Stomach (tissue), 9 donors: ENCODE results near the gene VPS13D. TPM values are rescaled to one million over a fixed set of nuclear protein-coding genes. Genes with fewer than 3 reads are reported as not detected.

Source experiments
- DNase-seq, 2 donors: peaks; one replicate each; pipeline versions ENCODE4 v3.0.0 to v3.0.0-alpha.2; 2013 to 2019
- H3K27ac ChIP-seq, 5 donors: fragments of 200-600 bp in 4 of 5; sonication (generic) in 4 of 5; one replicate each; pipeline ENCODE4 v1.5.1; 2013 to 2019; ENCODE audit warnings: mild to moderate bottlenecking in 1 of 5, moderate library complexity in 1 of 5
- H3K27me3 ChIP-seq, 3 donors: fragments of 200-600 bp; sonication (generic); one replicate each; pipeline ENCODE4 v1.5.1; 2017 to 2019; ENCODE audit warnings: mixed run types in 1 of 3
- H3K36me3 ChIP-seq, 4 donors: fragments of 200-600 bp; sonication (generic); 1 replicate in 3 of 4; 2 replicates in 1 of 4; pipeline ENCODE4 v1.5.1; 2016 to 2019
- H3K4me1 ChIP-seq, 4 donors: fragments of 200-600 bp; sonication (generic); one replicate each; pipeline ENCODE4 v1.5.1; 2016 to 2019
- H3K4me3 ChIP-seq, 4 donors: fragments of 200-600 bp; sonication (generic) in 3 of 4; one replicate each; pipeline ENCODE4 v1.5.1; 2016 to 2019; ENCODE audit warnings: mild to moderate bottlenecking in 1 of 4
- H3K9me3 ChIP-seq, 4 donors: fragments of 200-600 bp; sonication (generic); one replicate each; pipeline ENCODE4 v1.5.1; 2016 to 2019
- EP300 ChIP-seq: sonication (generic); formaldehyde crosslinking; IDR thresholded peaks from one replicate; pipeline ENCODE4 v1.6.1; 2017; ENCODE audit warnings: antibody characterized with exemption
- POLR2A ChIP-seq, 4 donors: fragments of 450-650 bp; IDR thresholded peaks; one replicate each; pipeline ENCODE4 v1.6.1; 2016; ENCODE audit warnings: antibody characterized with exemption in 4 of 4, control low read depth in 2 of 4, mild to moderate bottlenecking in 1 of 4, moderate library complexity in 1 of 4
- POLR2AphosphoS5 ChIP-seq, 3 donors: sonication (generic); formaldehyde crosslinking; IDR thresholded peaks; one replicate each; pipeline ENCODE4 v1.6.1; 2016; ENCODE audit warnings: antibody characterized with exemption in 3 of 3
- WGBS, 5 donors: extraction: QIAGEN DNeasy Blood & Tissue Kit in 3 of 5; methylation state at CpG; one replicate each; pipeline versions ENCODE4 v1.1.5 to v1.1.7; 2013 to 2018; 5-methylcytosine and 5-hydroxymethylcytosine counted together
- intact Hi-C: fragments of 100-400 bp; cut with DNase I; formaldehyde crosslinking; loops from one replicate; pipeline ENCODE4 v1.15.1; 2023; ENCODE audit warnings: low total_unique reads
- polyA plus RNA-seq, 3 donors: library from polyadenylated mRNA; stranded (reverse); fragments of 200-250 nt; gene quantifications; one replicate each; pipeline ENCODE4 v1.2.3, GENCODE V29; 2013
- total RNA-seq, 5 donors: library from RNA; depleted of rRNA; stranded (reverse); fragments of >200 nt; gene quantifications; one replicate each; pipeline versions ENCODE4 v1.1.0 to v1.2.3, GENCODE V29; 2014 to 2016
- TF ChIP-seq, protein P1 (sequence below), 7 experiments: fragments of 450-650 bp in 4 of 7; fragments of 200-600 bp in 3 of 7; sonication (generic) in 3 of 7; IDR thresholded peaks; one replicate each; pipeline ENCODE4 v1.5.1; 2016 to 2019; ENCODE audit warnings: antibody characterized with exemption in 7 of 7, control low read depth in 2 of 7, mild to moderate bottlenecking in 1 of 7
- donor health status: healthy with polysubstance abuse.
- donor health status: Bipolar disorder and iron deficiency.
- donor health status: healthy.

VPS13D gene
- total and polyA plus RNA-seq, 8 donors = 6.7 to 106 (median 66.5) TPM

GRCh38 chr1:12201352-12202189 is 28.3 kb upstream of the VPS13D start:
- 87 to 92% (median 89%) methylated on average over 16 to 18 of the region's 18 CpGs for WGBS, 5 donors
- no peaks in the 10 kb centered on the region for H3K27me3 ChIP-seq
- H3K9me3 ChIP-seq = no peaks in the 10 kb centered on the region
- DNase-seq = no peak
- H3K4me1 ChIP-seq = no peaks in the 10 kb centered on the region
- intact Hi-C loops = no loop called here
- H3K4me3 ChIP-seq = no peak overlapping the region
- no peak for TF ChIP-seq POLR2A (IDR thresholded peaks at IDR 0.05)
- TF ChIP-seq EP300 = no peak
- TF ChIP-seq, protein P1, sequence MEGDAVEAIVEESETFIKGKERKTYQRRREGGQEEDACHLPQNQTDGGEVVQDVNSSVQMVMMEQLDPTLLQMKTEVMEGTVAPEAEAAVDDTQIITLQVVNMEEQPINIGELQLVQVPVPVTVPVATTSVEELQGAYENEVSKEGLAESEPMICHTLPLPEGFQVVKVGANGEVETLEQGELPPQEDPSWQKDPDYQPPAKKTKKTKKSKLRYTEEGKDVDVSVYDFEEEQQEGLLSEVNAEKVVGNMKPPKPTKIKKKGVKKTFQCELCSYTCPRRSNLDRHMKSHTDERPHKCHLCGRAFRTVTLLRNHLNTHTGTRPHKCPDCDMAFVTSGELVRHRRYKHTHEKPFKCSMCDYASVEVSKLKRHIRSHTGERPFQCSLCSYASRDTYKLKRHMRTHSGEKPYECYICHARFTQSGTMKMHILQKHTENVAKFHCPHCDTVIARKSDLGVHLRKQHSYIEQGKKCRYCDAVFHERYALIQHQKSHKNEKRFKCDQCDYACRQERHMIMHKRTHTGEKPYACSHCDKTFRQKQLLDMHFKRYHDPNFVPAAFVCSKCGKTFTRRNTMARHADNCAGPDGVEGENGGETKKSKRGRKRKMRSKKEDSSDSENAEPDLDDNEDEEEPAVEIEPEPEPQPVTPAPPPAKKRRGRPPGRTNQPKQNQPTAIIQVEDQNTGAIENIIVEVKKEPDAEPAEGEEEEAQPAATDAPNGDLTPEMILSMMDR (IDR thresholded peaks at IDR 0.05) = no peak
- TF ChIP-seq POLR2AphosphoS5 (IDR thresholded peaks at IDR 0.05) = no peak
- H3K36me3 ChIP-seq = peaks cover 15 to 79% (median 68%) of the 10 kb centered on the region in 4 donors
- H3K27ac ChIP-seq = no peak overlapping the region

DNA sequence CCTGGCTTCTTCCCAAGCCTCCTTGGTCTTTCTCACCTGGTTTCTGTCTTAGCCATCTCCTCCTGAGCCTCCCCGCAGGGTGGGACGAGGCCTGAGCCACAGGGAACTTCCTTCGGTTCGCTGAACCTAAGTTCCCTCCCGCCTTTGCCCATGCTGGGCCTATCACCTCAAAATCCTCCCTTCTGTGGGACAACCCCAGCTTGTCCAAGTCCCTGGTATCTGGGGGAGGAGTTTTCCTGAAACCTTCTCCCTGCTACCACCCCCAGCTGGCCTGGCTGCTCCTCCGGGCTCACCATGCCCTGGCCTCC is 27.7 kb upstream of the VPS13D start:
- Histone ChIP-seq H3K4me3 (no peak overlapping the region), H3K27me3 (no peaks in the 10 kb centered on the region), H3K27ac (no peak overlapping the region), H3K9me3 (no peaks in the 10 kb centered on the region), H3K4me1 (no peaks in the 10 kb centered on the region), H3K36me3 (peaks cover 15 to 84% (median 71%) of the 10 kb centered on the region in 4 donors)
- TF ChIP-seq EP300 (no peak), POLR2A (IDR thresholded peaks at IDR 0.05) (no peak), POLR2AphosphoS5 (IDR thresholded peaks at IDR 0.05) (no peak)
- TF ChIP-seq, protein P1 (IDR thresholded peaks at IDR 0.05) = no peak
- WGBS, 5 donors = 88 to 94% (median 90%) methylated on average over 6 of the region's 6 CpGs
- DNase-seq = no peak
- intact Hi-C loops = no loop called here

GRCh38 chr1:12202577-12202976 is 27.3 kb upstream of the VPS13D start:
- TF ChIP-seq POLR2AphosphoS5 (IDR thresholded peaks at IDR 0.05) (no peak), EP300 (no peak), POLR2A (IDR thresholded peaks at IDR 0.05) (no peak)
- TF ChIP-seq, protein P1 (IDR thresholded peaks at IDR 0.05) = no peak
- Histone ChIP-seq H3K27me3 (no peaks in the 10 kb centered on the region), H3K27ac (no peak overlapping the region), H3K4me1 (no peaks in the 10 kb centered on the region), H3K4me3 (no peak overlapping the region), H3K36me3 (peaks cover 15 to 81% (median 71%) of the 10 kb centered on the region in 4 donors), H3K9me3 (no peaks in the 10 kb centered on the region)
- 89 to 96% (median 92%) methylated on average over 4 of the region's 4 CpGs for WGBS, 5 donors
- intact Hi-C loops = no loop called here
- DNase-seq = no peak

DNA sequence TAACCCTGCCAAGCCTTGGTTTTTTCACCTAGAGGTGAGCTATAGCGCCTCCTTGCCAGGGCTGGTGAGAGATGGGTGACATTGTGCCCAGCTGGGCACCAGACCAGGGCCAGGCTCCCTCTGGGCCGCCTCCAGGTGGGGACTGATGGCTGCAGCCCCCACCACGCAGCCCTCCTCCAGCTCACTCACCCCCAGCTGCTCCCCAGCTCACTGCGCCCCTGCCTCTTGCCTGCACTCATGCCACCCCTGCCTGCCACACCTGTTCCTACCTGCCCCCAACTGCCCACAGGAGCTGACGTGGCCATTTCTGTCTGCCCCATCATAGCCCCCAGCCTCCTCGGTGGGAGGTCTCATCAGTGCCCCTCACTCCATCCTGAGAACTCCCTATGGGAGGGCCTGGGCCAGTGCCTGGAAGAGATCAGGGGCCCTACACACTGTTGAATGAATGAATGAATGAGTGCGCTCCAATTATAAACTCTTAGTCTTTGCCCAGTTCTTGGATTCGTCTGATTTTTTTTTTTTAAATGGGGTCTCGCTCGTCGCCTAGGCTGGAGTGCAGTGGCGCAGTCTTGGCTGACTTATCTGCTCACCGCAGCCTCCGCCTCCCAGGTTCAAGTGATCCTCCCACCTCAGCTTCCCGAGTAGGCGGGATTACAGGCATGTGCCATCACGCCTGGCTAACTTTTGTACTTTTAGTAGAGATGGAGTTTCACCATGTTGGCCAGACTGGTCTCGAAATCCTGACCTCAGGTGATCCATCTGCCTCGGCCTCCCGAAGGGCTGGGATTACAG is 26.4 kb upstream of the VPS13D start:
- Histone ChIP-seq H3K4me3 (no peak overlapping the region), H3K4me1 (peaks cover 0 to 4% (median 2%) of the 10 kb centered on the region in 4 donors), H3K27ac (no peak overlapping the region), H3K27me3 (no peaks in the 10 kb centered on the region), H3K9me3 (no peaks in the 10 kb centered on the region), H3K36me3 (peaks cover 15 to 73% (median 69%) of the 10 kb centered on the region in 4 donors)
- TF ChIP-seq, protein P1 (IDR thresholded peaks at IDR 0.05) = no peak
- TF ChIP-seq POLR2AphosphoS5 (IDR thresholded peaks at IDR 0.05) = no peak
- TF ChIP-seq POLR2A (IDR thresholded peaks at IDR 0.05) = no peak
- TF ChIP-seq EP300 = no peak
- WGBS, 5 donors = 90 to 93% (median 91%) methylated on average over 19 to 20 of the region's 20 CpGs
- DNase-seq = no peak
- intact Hi-C loops = no loop called here
